K562 (cell line): Measurements from ENCODE around the gene LRRC43. TPM values are rescaled to one million over a fixed set of nuclear protein-coding genes. Genes with fewer than 3 reads are reported as not detected.

Experiments used
- ATAC-seq: fragments of 200-7000 bp; cut with Tn5 transposase; 3 replicates; pipeline ENCODE4 v1.9.1; 2020; ENCODE audit warnings: moderate library complexity
- BruUV-seq: library from RNA; stranded (reverse); fragments of 400-500 nt; replicated peaks from 2 replicates; lab custom pipeline; 2021; lab: Mats Ljungman, UMichigan
- CTCF ChIA-PET: fragments of 300-600 bp; formaldehyde crosslinking; extraction: SDS; loops from one replicate; lab custom pipeline; 2021; ENCODE audit warnings: low intra/inter-chr PET ratio; lab: Yijun Ruan, JAX
- POLR2A ChIA-PET: fragments of 300-600, 350-650 bp; sonication (Branson Sonifier 250); formaldehyde crosslinking; extraction: SDS; loops from one replicate; lab custom pipeline; 2021; ENCODE audit warnings: antibody characterized with exemption, inconsistent platforms; lab: Yijun Ruan, JAX
- DNase-seq, 4 experiments: peaks; one replicate each; pipeline versions ENCODE4 v3.0.0 to v3.0.0-alpha.2; 2011 to 2018; ENCODE audit warnings: low spot score in 3 of 4, mixed read lengths in 3 of 4; ENCODE audit errors: extremely low read depth in 1 of 4
- FAIRE-seq: peaks from 2 replicates; lab custom pipeline; 2011; peaks lifted over from hg19 to GRCh38; lab: Jason Lieb, UNC
- H2AFZ ChIP-seq: 2 replicates; pipeline ENCODE4 v1.6.0; 2011; ENCODE audit warnings: low read depth, low read length, control low read depth, inconsistent platforms
- H3K27ac ChIP-seq: fragments of 200-600 bp; 3 replicates; pipeline ENCODE4 v1.8.0; 2011; ENCODE audit warnings: low read depth, mild to moderate bottlenecking, control low read depth, inconsistent platforms, low read length, moderate library complexity, mixed read lengths; ENCODE audit errors: extremely low read depth
- H3K27me3 ChIP-seq, 2 experiments: fragments of 300-600 bp in 1 of 2; 2 replicates in 1 of 2; 3 replicates in 1 of 2; pipeline versions ENCODE4 v1.6.0 to v1.8.0; 2011; ENCODE audit warnings: inconsistent platforms in 2 of 2, low read length in 2 of 2, mild to moderate bottlenecking in 1 of 2, mixed read lengths in 1 of 2, moderate library complexity in 1 of 2; ENCODE audit not compliant: control insufficient read depth in 2 of 2, insufficient read depth in 2 of 2
- H3K36me3 ChIP-seq: fragments of 300-600 bp; 3 replicates; pipeline ENCODE4 v1.8.0; 2011; ENCODE audit warnings: mild to moderate bottlenecking, low read length, inconsistent platforms; ENCODE audit not compliant: control insufficient read depth, insufficient read depth
- H3K4me1 ChIP-seq, 2 experiments: fragments of 200-600 bp in 1 of 2; replicated peaks in 1 of 2; 2 replicates in 1 of 2; 3 replicates in 1 of 2; pipeline versions ENCODE4 v1.5.1 to v1.8.0; 2011; ENCODE audit warnings: inconsistent platforms in 2 of 2, low read length in 2 of 2, mild to moderate bottlenecking in 1 of 2, mixed read lengths in 1 of 2, moderate library complexity in 1 of 2; ENCODE audit not compliant: control insufficient read depth in 2 of 2, insufficient read depth in 2 of 2
- H3K4me2 ChIP-seq: 2 replicates; pipeline ENCODE4 v1.6.1; 2011; ENCODE audit warnings: low read length, control low read depth, inconsistent platforms, mixed read lengths; ENCODE audit not compliant: insufficient read depth
- H3K4me3 ChIP-seq: fragments of 200-600 bp; sonication (generic), shearing (Covaris generic); 2 replicates; pipeline ENCODE4 v1.5.1; 2016; ENCODE audit warnings: control low read depth, inconsistent platforms
- H3K79me2 ChIP-seq: fragments of 200-600 bp; 3 replicates; pipeline ENCODE4 v1.8.0; 2011; ENCODE audit warnings: low read length, inconsistent platforms; ENCODE audit not compliant: control insufficient read depth, insufficient read depth
- H3K9ac ChIP-seq, 2 experiments: 2 replicates each; pipeline versions ENCODE4 v1.6.0 to v1.6.1; 2011; ENCODE audit warnings: low read depth in 2 of 2, low read length in 2 of 2, control low read depth in 1 of 2, inconsistent platforms in 1 of 2, mild to moderate bottlenecking in 1 of 2, mixed read lengths in 1 of 2; ENCODE audit not compliant: insufficient read depth in 1 of 2
- H3K9me1 ChIP-seq: one replicate; pipeline ENCODE4 v1.6.0; 2011; ENCODE audit warnings: inconsistent platforms, mild to moderate bottlenecking, low read length, moderate library complexity; ENCODE audit not compliant: control insufficient read depth, insufficient read depth
- H3K9me3 ChIP-seq: replicated peaks from 2 replicates; pipeline ENCODE4 v1.5.1; 2011; ENCODE audit warnings: low read depth, low read length, inconsistent platforms; ENCODE audit not compliant: control insufficient read depth, insufficient read depth
- H4K20me1 ChIP-seq: replicated peaks from 2 replicates; pipeline ENCODE4 v1.6.1; 2011; ENCODE audit warnings: low read length, inconsistent platforms, mixed read lengths; ENCODE audit not compliant: control insufficient read depth, insufficient read depth
- FOXP1 ChIP-seq: sonication (generic); formaldehyde crosslinking; IDR thresholded peaks from 2 replicates; pipeline ENCODE4 v1.8.0; 2022; ENCODE audit warnings: mild to moderate bottlenecking, missing genetic modification reagents
- SAFB2 ChIP-seq: fragments of 200-400 bp; formaldehyde crosslinking; IDR thresholded peaks from 2 replicates; pipeline ENCODE4 v1.6.1; 2018; ENCODE audit warnings: borderline replicate concordance, low read length, low read depth, moderate library complexity; ENCODE audit not compliant: severe bottlenecking
- THRB ChIP-seq: fragments of 450-650 bp; formaldehyde crosslinking; conservative IDR thresholded peaks from 2 replicates; pipeline ENCODE4 v1.4.0; 2022; ENCODE audit warnings: mild to moderate bottlenecking, missing genetic modification characterization
- ZBTB33 ChIP-seq: sonication (generic); formaldehyde crosslinking; IDR thresholded peaks from 2 replicates; pipeline ENCODE4 v1.8.1; 2023; ENCODE audit warnings: mild to moderate bottlenecking, missing genetic modification reagents
- ZBTB49 ChIP-seq: sonication (generic); formaldehyde crosslinking; IDR thresholded peaks from 2 replicates; pipeline ENCODE4 v1.8.0; 2022; ENCODE audit warnings: missing genetic modification reagents, mild to moderate bottlenecking, borderline replicate concordance
- ZNF212 ChIP-seq: fragments of 450-650 bp; formaldehyde crosslinking; IDR thresholded peaks from 2 replicates; pipeline ENCODE4 v1.4.0; 2020; ENCODE audit warnings: mild to moderate bottlenecking
- ZNF778 ChIP-seq: fragments of 450-650 bp; formaldehyde crosslinking; IDR thresholded peaks from 2 replicates; pipeline ENCODE4 v1.4.0; 2020; ENCODE audit warnings: mild to moderate bottlenecking, moderate library complexity
- WGBS: fragments of 100-300 bp; shearing (Covaris generic); methylation state at CpG from one replicate; pipeline ENCODE4 v1.1.6; 2016; ENCODE audit warnings: low coverage, mixed read lengths; ENCODE audit not compliant: insufficient coverage; ENCODE audit errors: missing lambda C conversion rate; 5-methylcytosine and 5-hydroxymethylcytosine counted together
- in situ Hi-C: fragments of 300-500 bp; cut with MboI; formaldehyde crosslinking; loops from 4 replicates; pipeline ENCODE4 v1.15.0; 2018; ENCODE audit warnings: inconsistent platforms, mixed read lengths
- intact Hi-C: fragments of 100-400 bp; cut with micrococcal nuclease; formaldehyde crosslinking; loops from 2 replicates; pipeline ENCODE4 v1.14.2; 2022
- polyA plus RNA-seq, 8 experiments: library from polyadenylated mRNA; depleted of rRNA in 4 of 8; stranded (reverse) in 5 of 8; unstranded in 3 of 8; fragments of >200 nt; fragmentation: Nextera tagmentation in 2 of 8; fragmentation: Illumina TruSeq in 1 of 8; extraction: Ambion mirVana in 2 of 8; extraction: Trizol in 1 of 8; gene quantifications; 2 replicates each; pipeline versions ENCODE4 v1.2.1 to v1.2.3, GENCODE V29; 2011 to 2014; ENCODE audit warnings: inconsistent platforms in 1 of 8, missing spikeins in 1 of 8
- total RNA-seq, 7 experiments: library from RNA; depleted of rRNA in 6 of 7; stranded (reverse); fragments of >200 nt in 6 of 7; fragmentation: Illumina TruSeq in 2 of 7; extraction: Trizol in 2 of 7; gene quantifications; 2 replicates each; pipeline versions ENCODE4 v1.2.1 to v1.2.3, GENCODE V29; 2011 to 2021; ENCODE audit warnings: low replicate concordance in 1 of 7
- TF ChIP-seq, protein P1 (sequence below): sonication (generic); IDR thresholded peaks from 2 replicates; pipeline ENCODE4 v1.6.1; 2016

The LRRC43 gene
- total and polyA plus RNA-seq, 9 of the 15 experiments (the other 6 are each of a cell fraction or from before 2014, with no cell fraction given), result 0.19 TPM; not detected in 8

- 43% methylated on average over 9 of the region's 9 CpGs for WGBS
- POLR2A ChIA-PET, result interaction anchor here (0.7 to 1.5 kb wide), 3 partner anchors 14 to 173 kb away, joined by 3 to 5 read pairs (median 5); no protein-coding TSS in a partner anchor
These were observed 30.2 kb upstream of the LRRC43 start for GRCh38 chr12:122152754-122153153.

More at GRCh38 chr12:122152754-122153153, 30.2 kb upstream of the LRRC43 start:
- H3K9me1 ChIP-seq, result no peaks in the 10 kb centered on the region
- no peak overlapping the region for H3K9ac ChIP-seq
- no TSS peak for BruUV-seq
- H3K27me3 ChIP-seq, result peaks cover 2 to 14% of the 10 kb centered on the region in 2 experiments; a peak in 2 of 5 replicates
- in situ Hi-C loops, result no loop called here
- peaks cover 4 to 8% of the 10 kb centered on the region in 2 experiments; a peak in 4 of 5 replicates for H3K4me1 ChIP-seq
- no peak overlapping the region for H3K4me2 ChIP-seq
- no peaks in the 10 kb centered on the region for H3K79me2 ChIP-seq
- FAIRE-seq, result no peak
- CTCF ChIA-PET, result interaction anchor here (0.9 to 1.1 kb wide), 2 partner anchors 22 to 99 kb away, joined by 3 to 4 read pairs; no protein-coding TSS in a partner anchor
- ATAC-seq, result no peak
- H3K27ac ChIP-seq, result no peak overlapping the region
- no peaks in the 10 kb centered on the region for H3K9me3 ChIP-seq
- no peak overlapping the region for H2AFZ ChIP-seq
- DNase-seq, result no peak
- no peaks in the 10 kb centered on the region for H3K36me3 ChIP-seq
- TF ChIP-seq ZBTB33 (CRISPR knock-in tag) (no peak), ZNF778 (CRISPR knock-in tag) (no peak), ZBTB49 (CRISPR knock-in tag) (no peak), THRB (CRISPR knock-in tag) (no peak), FOXP1 (CRISPR knock-in tag) (no peak), SAFB2 (no peak), ZNF212 (no peak)
- TF ChIP-seq, protein P1, sequence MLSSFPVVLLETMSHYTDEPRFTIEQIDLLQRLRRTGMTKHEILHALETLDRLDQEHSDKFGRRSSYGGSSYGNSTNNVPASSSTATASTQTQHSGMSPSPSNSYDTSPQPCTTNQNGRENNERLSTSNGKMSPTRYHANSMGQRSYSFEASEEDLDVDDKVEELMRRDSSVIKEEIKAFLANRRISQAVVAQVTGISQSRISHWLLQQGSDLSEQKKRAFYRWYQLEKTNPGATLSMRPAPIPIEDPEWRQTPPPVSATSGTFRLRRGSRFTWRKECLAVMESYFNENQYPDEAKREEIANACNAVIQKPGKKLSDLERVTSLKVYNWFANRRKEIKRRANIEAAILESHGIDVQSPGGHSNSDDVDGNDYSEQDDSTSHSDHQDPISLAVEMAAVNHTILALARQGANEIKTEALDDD, result no peak
- no peak overlapping the region for H3K4me3 ChIP-seq
- intact Hi-C loops, result no loop called here
- 0 out of 2 replicates have a peak, but pooled peaks cover under 1% of the 10 kb centered on the region for H4K20me1 ChIP-seq
